Osteoblast (primary cell): ENCODE data around the gene RHOU. TPM values are rescaled to one million over a fixed set of nuclear protein-coding genes. Genes with fewer than 3 reads are reported as not detected.

Experiments used
- DNase-seq: peaks from one replicate; pipeline ENCODE4 v3.0.0; 2011; ENCODE audit warnings: low spot score, mixed read lengths; ENCODE audit not compliant: insufficient read length; ENCODE audit errors: missing footprints
- H2AFZ ChIP-seq: 2 replicates; pipeline ENCODE4 v1.6.0; 2011; ENCODE audit warnings: mild to moderate bottlenecking, low read length
- H3K27ac ChIP-seq: 2 replicates; pipeline ENCODE4 v1.5.1; 2011; ENCODE audit warnings: mild to moderate bottlenecking, low read depth, low read length, moderate library complexity
- H3K27me3 ChIP-seq: 2 replicates; pipeline ENCODE4 v1.6.0; 2012; ENCODE audit warnings: mild to moderate bottlenecking, control low read depth, inconsistent platforms, low read length, moderate library complexity; ENCODE audit not compliant: insufficient read depth
- H3K36me3 ChIP-seq: 2 replicates; pipeline ENCODE4 v1.5.1; 2011; ENCODE audit warnings: mild to moderate bottlenecking, low read length, control low read depth, moderate library complexity; ENCODE audit not compliant: insufficient read depth
- H3K4me1 ChIP-seq: 2 replicates; pipeline ENCODE4 v1.5.1; 2011; ENCODE audit warnings: mild to moderate bottlenecking, low read length, control low read depth, moderate library complexity; ENCODE audit not compliant: insufficient read depth
- H3K4me2 ChIP-seq: 2 replicates; pipeline ENCODE4 v1.6.0; 2011; ENCODE audit warnings: mild to moderate bottlenecking, low read length; ENCODE audit not compliant: insufficient read depth
- H3K4me3 ChIP-seq: fragments of 200-600 bp; sonication (generic); 3 replicates; pipeline ENCODE4 v1.5.1; 2012; ENCODE audit warnings: mild to moderate bottlenecking, low read length, inconsistent platforms; ENCODE audit not compliant: insufficient read depth
- H3K79me2 ChIP-seq: 2 replicates; pipeline ENCODE4 v1.6.0; 2012; ENCODE audit warnings: mild to moderate bottlenecking, low read length, control low read depth, inconsistent platforms; ENCODE audit not compliant: insufficient read depth
- H3K9me3 ChIP-seq: 2 replicates; pipeline ENCODE4 v1.5.1; 2011; ENCODE audit warnings: low read depth, low read length, control low read depth
- H4K20me1 ChIP-seq: 2 replicates; pipeline ENCODE4 v1.6.0; 2012; ENCODE audit warnings: mild to moderate bottlenecking, low read length, control low read depth; ENCODE audit not compliant: insufficient read depth
- CTCF ChIP-seq: IDR thresholded peaks from 2 replicates; pipeline ENCODE4 v1.5.1; 2011; ENCODE audit warnings: mild to moderate bottlenecking, low read depth, low read length, moderate library complexity; ENCODE audit errors: extremely low read depth
- total RNA-seq: library from RNA; depleted of rRNA; stranded (reverse); fragments of >200 nt; gene quantifications from 2 replicates; pipeline ENCODE4 v1.2.3, GENCODE V29; 2012

The RHOU gene
- total RNA-seq, 1 donor = 0.72 TPM

- H3K9me3 ChIP-seq = no peaks in the 10 kb centered on the region
- no peak overlapping the region for H2AFZ ChIP-seq
- H3K27ac ChIP-seq = no peak overlapping the region
- no peaks in the 10 kb centered on the region for H3K79me2 ChIP-seq
- no peak for TF ChIP-seq CTCF
- no peaks in the 10 kb centered on the region for H3K4me1 ChIP-seq
- H3K4me2 ChIP-seq = no peak overlapping the region
- no peaks in the 10 kb centered on the region for H3K36me3 ChIP-seq
- DNase-seq = no peak
- H4K20me1 ChIP-seq = no peaks in the 10 kb centered on the region
- H3K4me3 ChIP-seq = no peak overlapping the region
- no peaks in the 10 kb centered on the region for H3K27me3 ChIP-seq
Measured at GRCh38 chr1:228783418-228784040, 48.2 kb downstream of the RHOU start.

- DNase-seq = no peak
- no peaks in the 10 kb centered on the region for H3K36me3 ChIP-seq
- H3K4me2 ChIP-seq = no peak overlapping the region
- H3K4me3 ChIP-seq = no peak overlapping the region
- H2AFZ ChIP-seq = no peak overlapping the region
- no peak for TF ChIP-seq CTCF
- no peaks in the 10 kb centered on the region for H3K79me2 ChIP-seq
- H3K4me1 ChIP-seq = no peaks in the 10 kb centered on the region
- no peak overlapping the region for H3K27ac ChIP-seq
- no peaks in the 10 kb centered on the region for H4K20me1 ChIP-seq
- H3K9me3 ChIP-seq = no peaks in the 10 kb centered on the region
- no peaks in the 10 kb centered on the region for H3K27me3 ChIP-seq
Measured at GRCh38 chr1:228784181-228784580, 48.9 kb downstream of the RHOU start.

- H3K79me2 ChIP-seq = no peaks in the 10 kb centered on the region
- H3K36me3 ChIP-seq = no peaks in the 10 kb centered on the region
- no peak overlapping the region for H3K4me2 ChIP-seq
- H3K4me3 ChIP-seq = no peak overlapping the region
- H3K27ac ChIP-seq = no peak overlapping the region
- no peaks in the 10 kb centered on the region for H3K9me3 ChIP-seq
- DNase-seq = no peak
- H3K4me1 ChIP-seq = no peaks in the 10 kb centered on the region
- no peaks in the 10 kb centered on the region for H3K27me3 ChIP-seq
- no peak for TF ChIP-seq CTCF
- H4K20me1 ChIP-seq = no peaks in the 10 kb centered on the region
- H2AFZ ChIP-seq = no peak overlapping the region
Measured at GRCh38 chr1:228785366-228786330, 50.4 kb downstream of the RHOU start.

GRCh38 chr1:228786361-228787129 is 51.3 kb downstream of the RHOU start:
- Histone ChIP-seq H3K27me3 (no peaks in the 10 kb centered on the region), H3K9me3 (no peaks in the 10 kb centered on the region), H3K36me3 (no peaks in the 10 kb centered on the region), H3K4me1 (no peaks in the 10 kb centered on the region), H3K4me3 (no peak overlapping the region), H3K79me2 (no peaks in the 10 kb centered on the region), H4K20me1 (no peaks in the 10 kb centered on the region), H2AFZ (no peak overlapping the region), H3K27ac (no peak overlapping the region), H3K4me2 (no peak overlapping the region)
- TF ChIP-seq CTCF = no peak
- no peak for DNase-seq
